ENCODE results near the gene SMG7. TPM values are rescaled to one million over a fixed set of nuclear protein-coding genes. Genes with fewer than 3 reads are reported as not detected.

The SMG7 gene
- total RNA-seq, 1 donor = 36.6 TPM

GRCh38 chr1:183576537-183576936, 104.2 kb downstream of the SMG7 start:
- no peak overlapping the region for H3K4me3 ChIP-seq (ENCODE audit: low read length)
- no peaks in the 10 kb centered on the region for H3K9me3 ChIP-seq (ENCODE audit: low read depth, low read length)
- peaks cover 39% of the 10 kb centered on the region for H3K4me1 ChIP-seq (ENCODE audit: insufficient read depth, low read length)
- H3K27me3 ChIP-seq (ENCODE audit: insufficient read depth, low read length) = no peaks in the 10 kb centered on the region

- Histone ChIP-seq H3K9me3 (ENCODE audit: low read depth, low read length) (no peaks in the 10 kb centered on the region), H3K4me3 (ENCODE audit: low read length) (no peak overlapping the region), H3K4me1 (ENCODE audit: insufficient read depth, low read length) (peaks cover 54% of the 10 kb centered on the region), H3K27me3 (ENCODE audit: insufficient read depth, low read length) (no peaks in the 10 kb centered on the region)
These were observed 105.7 kb downstream of the SMG7 start for GRCh38 chr1:183577897-183578465.

GRCh38 chr1:183578856-183579255, 106.6 kb downstream of the SMG7 start:
- Histone ChIP-seq H3K27me3 (ENCODE audit: insufficient read depth, low read length) (no peaks in the 10 kb centered on the region), H3K9me3 (ENCODE audit: low read depth, low read length) (no peaks in the 10 kb centered on the region), H3K4me1 (ENCODE audit: insufficient read depth, low read length) (peaks cover 63% of the 10 kb centered on the region), H3K4me3 (ENCODE audit: low read length) (no peak overlapping the region)

- Histone ChIP-seq H3K9me3 (ENCODE audit: low read depth, low read length) (no peaks in the 10 kb centered on the region), H3K4me3 (ENCODE audit: low read length) (no peak overlapping the region), H3K4me1 (ENCODE audit: insufficient read depth, low read length) (peaks cover 77% of the 10 kb centered on the region), H3K27me3 (ENCODE audit: insufficient read depth, low read length) (no peaks in the 10 kb centered on the region)
These were observed 108.0 kb downstream of the SMG7 start for GRCh38 chr1:183580281-183580682.

GRCh38 chr1:183582021-183582713, 109.9 kb downstream of the SMG7 start:
- H3K27me3 ChIP-seq (ENCODE audit: insufficient read depth, low read length) = no peaks in the 10 kb centered on the region
- H3K4me3 ChIP-seq (ENCODE audit: low read length) = no peak overlapping the region
- peaks cover 96% of the 10 kb centered on the region for H3K4me1 ChIP-seq (ENCODE audit: insufficient read depth, low read length)
- H3K9me3 ChIP-seq (ENCODE audit: low read depth, low read length) = no peaks in the 10 kb centered on the region

GRCh38 chr1:183583466-183583865, 111.2 kb downstream of the SMG7 start:
- no peaks in the 10 kb centered on the region for H3K9me3 ChIP-seq (ENCODE audit: low read depth, low read length)
- H3K4me3 ChIP-seq (ENCODE audit: low read length) = no peak overlapping the region
- H3K27me3 ChIP-seq (ENCODE audit: insufficient read depth, low read length) = no peaks in the 10 kb centered on the region
- peaks cover 91% of the 10 kb centered on the region for H3K4me1 ChIP-seq (ENCODE audit: insufficient read depth, low read length)

- H3K4me1 ChIP-seq (ENCODE audit: insufficient read depth, low read length) = peaks cover 91% of the 10 kb centered on the region
- H3K27me3 ChIP-seq (ENCODE audit: insufficient read depth, low read length) = no peaks in the 10 kb centered on the region
- no peaks in the 10 kb centered on the region for H3K9me3 ChIP-seq (ENCODE audit: low read depth, low read length)
- no peak overlapping the region for H3K4me3 ChIP-seq (ENCODE audit: low read length)
These were observed 111.8 kb downstream of the SMG7 start for GRCh38 chr1:183584147-183584546.

- Histone ChIP-seq H3K9me3 (ENCODE audit: low read depth, low read length) (no peaks in the 10 kb centered on the region), H3K4me1 (ENCODE audit: insufficient read depth, low read length) (peaks cover 88% of the 10 kb centered on the region), H3K4me3 (ENCODE audit: low read length) (no peak overlapping the region), H3K27me3 (ENCODE audit: insufficient read depth, low read length) (no peaks in the 10 kb centered on the region)
These were observed 112.7 kb downstream of the SMG7 start for GRCh38 chr1:183585038-183585437.

- Histone ChIP-seq H3K27me3 (ENCODE audit: insufficient read depth, low read length) (no peaks in the 10 kb centered on the region), H3K9me3 (ENCODE audit: low read depth, low read length) (no peaks in the 10 kb centered on the region), H3K4me1 (ENCODE audit: insufficient read depth, low read length) (peaks cover 85% of the 10 kb centered on the region), H3K4me3 (ENCODE audit: low read length) (no peak overlapping the region)
These were observed 114.2 kb downstream of the SMG7 start for GRCh38 chr1:183586455-183586854.

GRCh38 chr1:183586926-183587325, 114.6 kb downstream of the SMG7 start:
- peak overlapping the region; percentile 7 for H3K4me3 ChIP-seq (ENCODE audit: low read length)
- no peaks in the 10 kb centered on the region for H3K9me3 ChIP-seq (ENCODE audit: low read depth, low read length)
- H3K27me3 ChIP-seq (ENCODE audit: insufficient read depth, low read length) = no peaks in the 10 kb centered on the region
- H3K4me1 ChIP-seq (ENCODE audit: insufficient read depth, low read length) = peaks cover 85% of the 10 kb centered on the region

- Histone ChIP-seq H3K9me3 (ENCODE audit: low read depth, low read length) (no peaks in the 10 kb centered on the region), H3K27me3 (ENCODE audit: insufficient read depth, low read length) (no peaks in the 10 kb centered on the region), H3K4me1 (ENCODE audit: insufficient read depth, low read length) (peaks cover 85% of the 10 kb centered on the region), H3K4me3 (ENCODE audit: low read length) (peak overlapping the region; percentile 53)
These were observed 116.5 kb downstream of the SMG7 start for GRCh38 chr1:183588827-183589226.

GRCh38 chr1:183589384-183589783, 117.1 kb downstream of the SMG7 start:
- Histone ChIP-seq H3K4me1 (ENCODE audit: insufficient read depth, low read length) (peaks cover 85% of the 10 kb centered on the region), H3K4me3 (ENCODE audit: low read length) (peak overlapping the region; percentile 53), H3K27me3 (ENCODE audit: insufficient read depth, low read length) (no peaks in the 10 kb centered on the region), H3K9me3 (ENCODE audit: low read depth, low read length) (no peaks in the 10 kb centered on the region)

GRCh38 chr1:183589874-183590243, 117.6 kb downstream of the SMG7 start:
- no peaks in the 10 kb centered on the region for H3K9me3 ChIP-seq (ENCODE audit: low read depth, low read length)
- H3K4me1 ChIP-seq (ENCODE audit: insufficient read depth, low read length) = peaks cover 84% of the 10 kb centered on the region
- no peaks in the 10 kb centered on the region for H3K27me3 ChIP-seq (ENCODE audit: insufficient read depth, low read length)
- H3K4me3 ChIP-seq (ENCODE audit: low read length) = peak overlapping the region; percentile 53

- H3K27me3 ChIP-seq (ENCODE audit: insufficient read depth, low read length) = no peaks in the 10 kb centered on the region
- no peaks in the 10 kb centered on the region for H3K9me3 ChIP-seq (ENCODE audit: low read depth, low read length)
- H3K4me1 ChIP-seq (ENCODE audit: insufficient read depth, low read length) = peaks cover 78% of the 10 kb centered on the region
- H3K4me3 ChIP-seq (ENCODE audit: low read length) = peak within 1 kb of the TSS; percentile 53
These were observed 118.2 kb downstream of the SMG7 start, which contains the start of gene NCF2 for GRCh38 chr1:183590244-183591191. Gene NCF2 (minus strand): TSS chr1:183590459. CDS start chr1:183590329, 130 bp downstream.

- Histone ChIP-seq H3K4me3 (ENCODE audit: low read length) (no peak overlapping the region), H3K4me1 (ENCODE audit: insufficient read depth, low read length) (peaks cover 57% of the 10 kb centered on the region), H3K27me3 (ENCODE audit: insufficient read depth, low read length) (no peaks in the 10 kb centered on the region), H3K9me3 (ENCODE audit: low read depth, low read length) (no peaks in the 10 kb centered on the region)
These were observed 120.4 kb downstream of the SMG7 start for GRCh38 chr1:183592733-183593132.
